CD4-positive, alpha-beta T cell treated with Interleukin-6 for 4 hours (primary cell): ENCODE results near the gene GNAS.

Experiments
- DNase-seq: peaks from one replicate; pipeline ENCODE4 v3.0.0-alpha.2; 2020; ENCODE audit warnings: mixed read lengths

The GNAS gene

GRCh38 chr20:58882704-58883089, 30.2 kb downstream of the GNAS start:
- no peak for DNase-seq

- DNase-seq, result no peak
Observed at GRCh38 chr20:58883241-58883691, 30.8 kb downstream of the GNAS start.

GRCh38 chr20:58884966-58885365, 32.5 kb downstream of the GNAS start:
- DNase-seq, result no peak

GRCh38 chr20:58886546-58886945, 34.0 kb downstream of the GNAS start:
- DNase-seq, result no peak

- DNase-seq, result no peak
Observed at GRCh38 chr20:58888103-58888502, 35.6 kb downstream of the GNAS start.

- DNase-seq, result peak; percentile 85
Observed at GRCh38 chr20:58888521-58889333, 36.2 kb downstream of the GNAS start.

GRCh38 chr20:58889334-58889760, 36.8 kb downstream of the GNAS start:
- no peak for DNase-seq

GRCh38 chr20:58889798-58890517, 37.4 kb downstream of the GNAS start:
- DNase-seq, result peak; percentile 13

GRCh38 chr20:58890518-58891085, 38.1 kb downstream of the GNAS start:
- peak; percentile 81 for DNase-seq

GRCh38 chr20:58891086-58891717, 38.7 kb downstream of the GNAS start:
- peak; percentile 86 for DNase-seq

- peak; percentile 38 for DNase-seq
Observed at GRCh38 chr20:58891718-58892140, 39.2 kb downstream of the GNAS start.

GRCh38 chr20:58892141-58892931, 39.8 kb downstream of the GNAS start:
- DNase-seq, result peak; percentile 86

- no peak for DNase-seq
Observed at GRCh38 chr20:58892932-58893224, 40.4 kb downstream of the GNAS start.

- DNase-seq, result no peak
Observed at GRCh38 chr20:58893355-58894120, 41.0 kb downstream of the GNAS start.

GRCh38 chr20:58894652-58895447, 42.3 kb downstream of the GNAS start:
- DNase-seq, result no peak

- no peak for DNase-seq
Observed at GRCh38 chr20:58895448-58896180, 43.1 kb downstream of the GNAS start.

- DNase-seq, result no peak
Observed at GRCh38 chr20:58896820-58897219, 44.3 kb downstream of the GNAS start.

- no peak for DNase-seq
Observed at GRCh38 chr20:58897488-58897887, 45.0 kb downstream of the GNAS start.

- no peak for DNase-seq
Observed at GRCh38 chr20:58898629-58899408, 46.3 kb downstream of the GNAS start.
